OCI-LY1 (cell line): Measurements from ENCODE around the gene CEP120.

ENCODE experiments used
- H2AFZ ChIP-seq: fragments of 200-600 bp; sonication (generic), shearing (Covaris generic); 2 replicates; pipeline ENCODE4 v1.6.0; 2014; ENCODE audit warnings: antibody characterized with exemption, mild to moderate bottlenecking, low read length
- H3F3A ChIP-seq: fragments of 200-600 bp; sonication (generic), shearing (Covaris generic); 2 replicates; pipeline ENCODE4 v1.6.0; 2014; ENCODE audit warnings: mild to moderate bottlenecking, antibody characterized with exemption, low read length, moderate library complexity; ENCODE audit not compliant: insufficient read depth
- H3K27ac ChIP-seq: fragments of 200-600 bp; sonication (generic); 2 replicates; pipeline ENCODE4 v1.5.1; 2014; ENCODE audit warnings: low read length, mixed run types, mild to moderate bottlenecking, low read depth; ENCODE audit not compliant: poor library complexity, severe bottlenecking
- H3K27me3 ChIP-seq: fragments of 200-600 bp; sonication (generic); 2 replicates; pipeline ENCODE4 v1.6.0; 2014; ENCODE audit warnings: antibody characterized with exemption, mild to moderate bottlenecking, low read length, moderate library complexity; ENCODE audit not compliant: insufficient read depth
- H3K36me3 ChIP-seq: fragments of 200-600 bp; sonication (generic); 2 replicates; pipeline ENCODE4 v1.6.1; 2014; ENCODE audit warnings: mild to moderate bottlenecking, antibody characterized with exemption, low read length, moderate library complexity, mixed read lengths; ENCODE audit not compliant: insufficient read depth
- H3K4me1 ChIP-seq: fragments of 200-600 bp; sonication (generic); 2 replicates; pipeline ENCODE4 v1.5.1; 2014; ENCODE audit warnings: mild to moderate bottlenecking, low read length, moderate library complexity; ENCODE audit not compliant: insufficient read depth, severe bottlenecking
- H3K4me2 ChIP-seq: fragments of 200-600 bp; sonication (generic), shearing (Covaris generic); 2 replicates; pipeline ENCODE4 v1.6.1; 2014; ENCODE audit warnings: low read length
- H3K4me3 ChIP-seq: fragments of 200-600 bp; sonication (generic); 2 replicates; pipeline ENCODE4 v1.5.1; 2014; ENCODE audit warnings: low read length, low read depth, mild to moderate bottlenecking, mixed read lengths; ENCODE audit not compliant: poor library complexity, severe bottlenecking
- H3K79me2 ChIP-seq: fragments of 200-600 bp; shearing (Covaris generic); 2 replicates; pipeline ENCODE4 v1.6.1; 2016; ENCODE audit warnings: mixed run types, low read length, mixed read lengths; ENCODE audit not compliant: insufficient read depth
- H3K9ac ChIP-seq: fragments of 200-600 bp; sonication (generic), shearing (Covaris generic); 2 replicates; pipeline ENCODE4 v1.6.1; 2014; ENCODE audit warnings: mild to moderate bottlenecking, low read length, mixed read lengths
- H3K9me2 ChIP-seq: fragments of 200-600 bp; sonication (generic), shearing (Covaris generic); 2 replicates; pipeline ENCODE4 v1.6.1; 2014; ENCODE audit warnings: low read depth, mild to moderate bottlenecking, low read length, mixed read lengths
- H3K9me3 ChIP-seq: fragments of 200-600 bp; shearing (Covaris generic); 2 replicates; pipeline ENCODE4 v1.6.1; 2014; ENCODE audit warnings: low read length, mixed read lengths
- H4K20me1 ChIP-seq: fragments of 200-600 bp; sonication (generic), shearing (Covaris generic); 2 replicates; pipeline ENCODE4 v1.6.0; 2016; ENCODE audit warnings: mild to moderate bottlenecking, low read length; ENCODE audit not compliant: insufficient read depth
- CTCF ChIP-seq: fragments of 200-600 bp; sonication (generic), shearing (Covaris generic); IDR thresholded peaks from 2 replicates; pipeline ENCODE4 v1.5.1; 2017; ENCODE audit warnings: mild to moderate bottlenecking, antibody characterized with exemption, low read length, moderate library complexity, mixed read lengths
- EZH2 ChIP-seq: fragments of 200-600 bp; sonication (generic), shearing (Covaris generic); IDR thresholded peaks from 2 replicates; pipeline ENCODE4 v1.8.0; 2017; ENCODE audit warnings: borderline replicate concordance, mixed run types, mild to moderate bottlenecking, antibody characterized with exemption, low read length, moderate library complexity, mixed read lengths

The CEP120 gene

GRCh38 chr5:123439709-123440108 is 16.5 kb upstream of the CEP120 start:
- H3K4me1 ChIP-seq: no peaks in the 10 kb centered on the region
- no peaks in the 10 kb centered on the region for H3K9me2 ChIP-seq
- H3K9me3 ChIP-seq: no peaks in the 10 kb centered on the region
- H3K36me3 ChIP-seq: no peaks in the 10 kb centered on the region
- H2AFZ ChIP-seq: no peak overlapping the region
- no peaks in the 10 kb centered on the region for H3K27me3 ChIP-seq
- no peaks in the 10 kb centered on the region for H4K20me1 ChIP-seq
- H3K4me3 ChIP-seq: no peak overlapping the region
- no peak overlapping the region for H3K9ac ChIP-seq
- no peaks in the 10 kb centered on the region for H3F3A ChIP-seq
- H3K4me2 ChIP-seq: no peak overlapping the region
- no peaks in the 10 kb centered on the region for H3K79me2 ChIP-seq
- TF ChIP-seq EZH2: no peak
- no peak for TF ChIP-seq CTCF
- H3K27ac ChIP-seq: no peak overlapping the region

GRCh38 chr5:123438902-123439301 is 15.7 kb upstream of the CEP120 start:
- Histone ChIP-seq H3K9ac (no peak overlapping the region), H3K36me3 (no peaks in the 10 kb centered on the region), H3F3A (no peaks in the 10 kb centered on the region), H3K27me3 (no peaks in the 10 kb centered on the region), H3K9me3 (no peaks in the 10 kb centered on the region), H3K27ac (no peak overlapping the region), H3K9me2 (no peaks in the 10 kb centered on the region), H3K4me3 (no peak overlapping the region), H4K20me1 (no peaks in the 10 kb centered on the region), H3K4me2 (no peak overlapping the region), H2AFZ (peak overlapping the region; percentile 81; the same call in 1 of the 2 replicates), H3K79me2 (no peaks in the 10 kb centered on the region), H3K4me1 (no peaks in the 10 kb centered on the region)
- TF ChIP-seq EZH2: no peak
- no peak for TF ChIP-seq CTCF

- no peak overlapping the region for H3K4me2 ChIP-seq
- H3K27me3 ChIP-seq: no peaks in the 10 kb centered on the region
- no peaks in the 10 kb centered on the region for H3K36me3 ChIP-seq
- H3K9me3 ChIP-seq: no peaks in the 10 kb centered on the region
- H3F3A ChIP-seq: no peaks in the 10 kb centered on the region
- H3K9me2 ChIP-seq: no peaks in the 10 kb centered on the region
- no peak overlapping the region for H2AFZ ChIP-seq
- no peaks in the 10 kb centered on the region for H4K20me1 ChIP-seq
- no peaks in the 10 kb centered on the region for H3K79me2 ChIP-seq
- TF ChIP-seq EZH2 (no peak), CTCF (no peak)
- no peak overlapping the region for H3K27ac ChIP-seq
- H3K4me3 ChIP-seq: no peak overlapping the region
- no peaks in the 10 kb centered on the region for H3K4me1 ChIP-seq
- H3K9ac ChIP-seq: no peak overlapping the region
These were observed 15.0 kb upstream of the CEP120 start for GRCh38 chr5:123438244-123438643.
